Kidney (tissue), 14 donors: ENCODE results near the gene C10orf90. TPM values are rescaled to one million over a fixed set of nuclear protein-coding genes. Genes with fewer than 3 reads are reported as not detected.

ENCODE experiments used
- DNase-seq, 5 donors: peaks; one replicate each; pipeline ENCODE4 v3.0.0-alpha.2; 2013 to 2020
- FAIRE-seq: peaks from 2 replicates; lab custom pipeline; 2012; peaks lifted over from hg19 to GRCh38; lab: Jason Lieb, UNC
- H3K27ac ChIP-seq, 2 donors: one replicate each; pipeline ENCODE4 v1.7.0; 2013; ENCODE audit warnings: low read depth in 2 of 2, low read length in 2 of 2, inconsistent platforms in 1 of 2
- H3K27me3 ChIP-seq: one replicate; pipeline ENCODE4 v1.7.1; 2013; ENCODE audit warnings: low read length, inconsistent platforms; ENCODE audit not compliant: control insufficient read depth, insufficient read depth
- H3K36me3 ChIP-seq, 3 donors: one replicate each; pipeline versions ENCODE4 v1.7.0 to v1.7.1; 2013; ENCODE audit warnings: low read length in 3 of 3, control low read depth in 1 of 3, inconsistent platforms in 1 of 3; ENCODE audit not compliant: insufficient read depth in 3 of 3, control insufficient read depth in 2 of 3
- H3K4me1 ChIP-seq, 3 donors: one replicate each; pipeline versions ENCODE4 v1.7.0 to v1.7.1; 2013; ENCODE audit warnings: low read length in 3 of 3, inconsistent platforms in 1 of 3, low read depth in 1 of 3; ENCODE audit not compliant: control insufficient read depth in 2 of 3, insufficient read depth in 2 of 3
- H3K4me3 ChIP-seq, 3 donors: one replicate each; pipeline versions ENCODE4 v1.7.0 to v1.8.1; 2013; ENCODE audit warnings: low read length in 3 of 3, control low read depth in 1 of 3, inconsistent platforms in 1 of 3
- H3K9ac ChIP-seq, 3 donors: one replicate each; pipeline versions ENCODE4 v1.7.0 to v1.7.1; 2013; ENCODE audit warnings: low read length in 3 of 3, control low read depth in 1 of 3, inconsistent platforms in 1 of 3
- H3K9me3 ChIP-seq, 3 donors: one replicate each; pipeline versions ENCODE4 v1.7.0 to v1.7.1; 2013; ENCODE audit warnings: low read length in 3 of 3, control low read depth in 1 of 3, inconsistent platforms in 1 of 3; ENCODE audit not compliant: control insufficient read depth in 2 of 3, insufficient read depth in 1 of 3
- intact Hi-C: fragments of 100-400 bp; cut with DNase I; formaldehyde crosslinking; loops from one replicate; pipeline ENCODE4 v1.11.1; 2022
- polyA plus RNA-seq: library from polyadenylated mRNA; stranded (reverse); fragments of 350-450 nt; fragmentation: Illumina TruSeq; extraction: RNeasy Lipid Tissue Mini Kit (QIAGEN cat#74804); gene quantifications from one replicate; pipeline ENCODE4 v1.2.3, GENCODE V29; 2014; ENCODE audit warnings: low read depth, low replicate concordance; ENCODE audit not compliant: insufficient read depth
- total RNA-seq: library from RNA; stranded (reverse); fragmentation: NEBNext Ultra II Directional; extraction: Animal tissue kit (Norgen Biotek cat#: 25700); gene quantifications from one replicate; pipeline ENCODE4 v1.2.1, GENCODE V29; 2021
- TF ChIP-seq, protein P1 (sequence below): IDR thresholded peaks from 3 replicates; pipeline ENCODE4 v1.5.1; 2012; ENCODE audit warnings: mild to moderate bottlenecking, moderate library complexity, borderline replicate concordance; ENCODE audit not compliant: insufficient read depth; ENCODE audit errors: extremely low read depth
- donor health status: control.
- donor health status: control.
- donor health status: control.
- donor health status: control.
- donor health status: control.
- donor health status: DM: yes; HTN: yes; CAD: no.
- donor health status: Normal renal cell carcinoma (clear cell type).

Gene C10orf90
- total and polyA plus RNA-seq, 2 donors from 2014 or later = 0.30 TPM; not detected in 1

DNA sequence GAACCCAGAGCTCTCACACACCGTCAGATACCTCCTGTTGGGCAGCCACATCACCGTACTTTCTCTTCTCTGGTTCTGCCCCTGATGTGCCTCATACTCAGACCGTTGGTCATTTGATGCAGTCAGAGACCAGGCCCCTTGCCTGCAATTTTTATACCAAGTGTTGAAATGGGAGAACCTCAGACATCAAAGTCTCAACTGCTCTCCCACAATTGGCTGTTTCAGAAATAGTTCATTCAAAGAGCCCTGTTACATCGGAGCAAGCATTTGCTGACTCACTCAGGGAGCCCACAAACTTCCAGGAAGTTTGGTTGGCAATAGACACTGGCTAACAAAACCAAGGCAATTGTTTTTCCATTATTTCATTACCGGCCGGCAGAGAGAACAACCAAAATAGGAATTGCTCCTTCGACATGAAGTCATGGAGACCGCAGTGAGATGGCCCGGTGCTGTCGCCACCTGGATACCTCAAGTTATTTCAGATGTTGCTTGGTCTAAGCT, 248.7 kb downstream of the C10orf90 start:
- Histone ChIP-seq H3K4me1 (peaks cover 0 to 2% (median 0%) of the 10 kb centered on the region in 3 donors), H3K36me3 (no peaks in the 10 kb centered on the region), H3K9ac (no peak overlapping the region), H3K27ac (no peak overlapping the region), H3K4me3 (no peak overlapping the region), H3K9me3 (peaks cover 0 to 12% (median 4%) of the 10 kb centered on the region in 3 donors), H3K27me3 (no peaks in the 10 kb centered on the region)
- FAIRE-seq = no peak
- TF ChIP-seq, protein P1, sequence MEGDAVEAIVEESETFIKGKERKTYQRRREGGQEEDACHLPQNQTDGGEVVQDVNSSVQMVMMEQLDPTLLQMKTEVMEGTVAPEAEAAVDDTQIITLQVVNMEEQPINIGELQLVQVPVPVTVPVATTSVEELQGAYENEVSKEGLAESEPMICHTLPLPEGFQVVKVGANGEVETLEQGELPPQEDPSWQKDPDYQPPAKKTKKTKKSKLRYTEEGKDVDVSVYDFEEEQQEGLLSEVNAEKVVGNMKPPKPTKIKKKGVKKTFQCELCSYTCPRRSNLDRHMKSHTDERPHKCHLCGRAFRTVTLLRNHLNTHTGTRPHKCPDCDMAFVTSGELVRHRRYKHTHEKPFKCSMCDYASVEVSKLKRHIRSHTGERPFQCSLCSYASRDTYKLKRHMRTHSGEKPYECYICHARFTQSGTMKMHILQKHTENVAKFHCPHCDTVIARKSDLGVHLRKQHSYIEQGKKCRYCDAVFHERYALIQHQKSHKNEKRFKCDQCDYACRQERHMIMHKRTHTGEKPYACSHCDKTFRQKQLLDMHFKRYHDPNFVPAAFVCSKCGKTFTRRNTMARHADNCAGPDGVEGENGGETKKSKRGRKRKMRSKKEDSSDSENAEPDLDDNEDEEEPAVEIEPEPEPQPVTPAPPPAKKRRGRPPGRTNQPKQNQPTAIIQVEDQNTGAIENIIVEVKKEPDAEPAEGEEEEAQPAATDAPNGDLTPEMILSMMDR = no peak
- DNase-seq = no peak
- intact Hi-C loops = no loop called here

DNA sequence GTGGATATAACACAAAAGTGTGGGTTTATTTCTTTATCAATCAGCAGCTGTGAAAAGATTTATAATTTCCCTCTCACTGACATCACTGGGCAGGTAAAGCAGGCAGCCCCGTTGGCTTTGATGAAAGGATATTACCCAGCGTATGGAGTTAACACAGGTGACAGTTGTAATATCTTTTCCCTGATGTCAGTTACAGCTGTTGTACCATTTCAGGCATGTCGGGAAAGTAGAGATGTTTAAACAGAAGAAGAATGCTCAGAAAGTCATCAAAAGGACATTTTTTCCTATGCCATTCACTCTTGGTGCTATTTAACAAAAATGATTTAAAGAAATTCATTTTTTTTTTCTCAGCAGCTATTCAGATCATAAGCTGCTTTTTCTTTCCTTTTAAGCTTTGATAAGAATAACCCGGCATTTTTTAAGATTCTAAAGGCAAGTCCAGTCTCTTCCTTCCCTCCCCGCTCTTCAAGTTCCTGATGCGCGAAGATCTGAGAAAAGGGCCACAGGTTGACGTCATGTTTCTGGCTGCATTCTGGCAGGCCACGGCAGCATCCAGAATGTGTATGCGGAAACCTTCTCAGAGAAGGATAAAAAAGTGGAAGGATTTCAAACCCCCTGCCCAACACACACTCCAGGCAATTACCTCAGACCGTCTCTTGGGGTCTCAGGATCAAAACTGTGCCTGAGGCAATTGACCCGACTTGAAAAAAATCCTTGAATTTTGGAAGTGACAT, 249.8 kb downstream of the C10orf90 start:
- intact Hi-C loops = no loop called here
- Histone ChIP-seq H3K9me3 (peaks cover 0 to 12% (median 4%) of the 10 kb centered on the region in 3 donors), H3K4me1 (no peaks in the 10 kb centered on the region), H3K9ac (no peak overlapping the region), H3K4me3 (no peak overlapping the region), H3K36me3 (no peaks in the 10 kb centered on the region), H3K27ac (no peak overlapping the region), H3K27me3 (no peaks in the 10 kb centered on the region)
- TF ChIP-seq, protein P1 = no peak
- FAIRE-seq (no peak), DNase-seq (no peak)

DNA sequence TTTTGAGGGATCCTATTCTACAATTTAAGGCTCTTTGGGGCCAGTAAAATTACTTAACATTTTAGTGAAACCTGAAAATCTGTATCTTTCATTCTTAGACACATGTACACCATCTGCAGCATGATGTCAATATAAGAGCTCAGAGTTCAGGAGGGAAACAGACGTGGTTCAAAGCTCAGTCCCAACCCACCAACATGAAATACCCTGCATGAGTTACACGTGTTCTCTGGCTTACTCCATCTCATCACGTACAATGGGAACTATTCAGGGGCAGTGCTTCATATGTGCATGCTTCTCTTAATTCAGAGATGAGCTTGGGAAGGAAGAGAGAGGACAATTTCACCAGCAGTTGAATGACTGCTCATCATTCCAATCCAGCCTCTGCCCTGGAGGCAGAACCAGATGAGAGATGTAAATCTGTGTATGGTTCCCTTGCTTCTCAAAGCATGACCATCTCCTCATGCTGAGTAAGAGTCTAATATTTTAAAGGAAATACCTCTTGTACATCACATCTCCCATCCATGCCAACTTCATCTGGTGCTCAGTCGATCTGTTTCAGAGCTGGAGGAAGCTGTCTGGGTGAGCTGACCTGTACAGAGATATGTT, 253.2 kb downstream of the C10orf90 start:
- intact Hi-C loops = no loop called here
- TF ChIP-seq, protein P1 = no peak
- H3K27ac ChIP-seq = no peak overlapping the region
- FAIRE-seq (no peak), DNase-seq (no peak)
- H3K36me3 ChIP-seq = no peaks in the 10 kb centered on the region
- no peak overlapping the region for H3K9ac ChIP-seq
- no peak overlapping the region for H3K4me3 ChIP-seq
- H3K27me3 ChIP-seq = no peaks in the 10 kb centered on the region
- H3K9me3 ChIP-seq = no peaks in the 10 kb centered on the region
- no peaks in the 10 kb centered on the region for H3K4me1 ChIP-seq
